ENCODE data around the gene CKAP4.

GRCh38 chr12:106234449-106234848, 13.4 kb downstream of the CKAP4 start:
- no peak for TF ChIP-seq EZH2 (IDR thresholded peaks at IDR 0.05; ENCODE audit: borderline replicate concordance)
- no peak for TF ChIP-seq CTCF (IDR thresholded peaks at IDR 0.05; ENCODE audit: poor library complexity)

All from hepatocyte (in vitro differentiated cells).